GM12878 (cell line): ENCODE data around the gene CMTM1. TPM values are rescaled to one million over a fixed set of nuclear protein-coding genes. Genes with fewer than 3 reads are reported as not detected.

Source experiments
- CBX3 ChIP-seq: fragments of 200-600 bp; sonication (generic); IDR thresholded peaks from 2 replicates; pipeline ENCODE4 v1.6.1; 2016; ENCODE audit warnings: low read depth, borderline replicate concordance
- DPF2 ChIP-seq: fragments of 450-650 bp; IDR thresholded peaks from 2 replicates; pipeline ENCODE4 v1.6.1; 2017; ENCODE audit warnings: mild to moderate bottlenecking
- ETV6 ChIP-seq, 2 experiments: fragments of 450-650 bp in 1 of 2; IDR thresholded peaks in 1 of 2; conservative IDR thresholded peaks in 1 of 2; 2 replicates each; pipeline ENCODE4 v1.6.1; 2014; ENCODE audit warnings: antibody characterized with exemption in 1 of 2, borderline replicate concordance in 1 of 2, low read depth in 1 of 2, mild to moderate bottlenecking in 1 of 2, moderate library complexity in 1 of 2
- FOS ChIP-seq: IDR thresholded peaks from 3 replicates; pipeline ENCODE4 v1.6.1; 2011; ENCODE audit warnings: borderline replicate concordance; ENCODE audit not compliant: insufficient read length; ENCODE audit errors: extremely low read depth
- GABPA ChIP-seq: IDR thresholded peaks from 2 replicates; pipeline ENCODE4 v1.6.1; 2014; ENCODE audit warnings: antibody characterized with exemption, low read depth, mild to moderate bottlenecking, inconsistent platforms
- HDAC2 ChIP-seq: fragments of 200-600 bp; sonication (generic); IDR thresholded peaks from 2 replicates; pipeline ENCODE4 v1.6.1; 2017
- IKZF2 ChIP-seq, 2 experiments: fragments of 450-650 bp; IDR thresholded peaks; 2 replicates each; pipeline ENCODE4 v1.6.1; 2017; ENCODE audit warnings: mild to moderate bottlenecking in 2 of 2, moderate library complexity in 2 of 2
- KDM1A ChIP-seq: fragments of 200-600 bp; sonication (generic); IDR thresholded peaks from 2 replicates; pipeline ENCODE4 v1.6.1; 2016; ENCODE audit warnings: borderline replicate concordance
- MTA3 ChIP-seq: IDR thresholded peaks from 2 replicates; pipeline ENCODE4 v1.6.1; 2012; ENCODE audit warnings: low read length, inconsistent platforms, borderline replicate concordance
- NFYB ChIP-seq: IDR thresholded peaks from 2 replicates; pipeline ENCODE4 v1.6.1; 2011; ENCODE audit warnings: low read depth, mild to moderate bottlenecking, low read length, improper control_type of control experiment, moderate library complexity; ENCODE audit not compliant: insufficient read depth
- NRF1 ChIP-seq: conservative IDR thresholded peaks from 2 replicates; pipeline ENCODE4 v1.6.1; 2011; ENCODE audit warnings: mild to moderate bottlenecking, low read depth, low read length, improper control_type of control experiment
- PKNOX1 ChIP-seq: fragments of 450-650 bp; IDR thresholded peaks from 2 replicates; pipeline ENCODE4 v1.6.1; 2016; ENCODE audit warnings: mild to moderate bottlenecking
- POLR2AphosphoS5 ChIP-seq: IDR thresholded peaks from 2 replicates; pipeline ENCODE4 v1.6.1; 2011; ENCODE audit warnings: mild to moderate bottlenecking, low read length, inconsistent platforms
- RELA ChIP-seq: fragments of 450-650 bp; IDR thresholded peaks from 2 replicates; pipeline ENCODE4 v1.8.0; 2014; ENCODE audit warnings: borderline replicate concordance; ENCODE audit not compliant: partially characterized antibody
- SIX5 ChIP-seq: IDR thresholded peaks from 2 replicates; pipeline ENCODE4 v1.6.1; 2011; ENCODE audit warnings: mild to moderate bottlenecking, low read depth, low read length, moderate library complexity; ENCODE audit not compliant: severe bottlenecking
- SPI1 ChIP-seq: IDR thresholded peaks from 2 replicates; pipeline ENCODE4 v1.6.1; 2011; ENCODE audit warnings: low read depth, mild to moderate bottlenecking, low read length, moderate library complexity, borderline replicate concordance; ENCODE audit not compliant: insufficient read depth
- SREBF1 ChIP-seq: IDR thresholded peaks from 2 replicates; pipeline ENCODE4 v1.6.1; 2012; ENCODE audit warnings: mild to moderate bottlenecking, low read length
- SRF ChIP-seq, 2 experiments: IDR thresholded peaks; 2 replicates each; pipeline ENCODE4 v1.6.1; 2011; ENCODE audit warnings: low read depth in 2 of 2, low read length in 2 of 2, mild to moderate bottlenecking in 1 of 2, moderate library complexity in 1 of 2
- STAT3 ChIP-seq: IDR thresholded peaks from 2 replicates; pipeline ENCODE4 v1.6.1; 2011; ENCODE audit warnings: low read depth, low read length, improper control_type of control experiment
- SUPT20H ChIP-seq: IDR thresholded peaks from 2 replicates; pipeline ENCODE4 v1.6.1; 2011; ENCODE audit warnings: low read depth, mild to moderate bottlenecking, low read length, moderate library complexity, borderline replicate concordance; ENCODE audit not compliant: control insufficient read depth
- polyA plus RNA-seq, 11 experiments: library from polyadenylated mRNA; depleted of rRNA in 4 of 11; unstranded in 6 of 11; stranded (reverse) in 5 of 11; fragments of >200 nt; fragmentation: Nextera tagmentation in 4 of 11; fragmentation: Illumina TruSeq in 1 of 11; extraction: Ambion mirVana in 4 of 11; extraction: Trizol in 1 of 11; gene quantifications; 1 replicate in 1 of 11; 2 replicates in 10 of 11; pipeline versions ENCODE4 v1.2.1 to v1.2.3, GENCODE V29; 2011 to 2016; ENCODE audit warnings: inconsistent platforms in 2 of 11, missing spikeins in 2 of 11, low read depth in 1 of 11
- total RNA-seq, 4 experiments: library from RNA; depleted of rRNA in 3 of 4; stranded (reverse); fragments of >200 nt in 3 of 4; fragmentation: Illumina TruSeq in 1 of 4; extraction: Trizol in 1 of 4; gene quantifications; 2 replicates each; pipeline versions ENCODE4 v1.2.1 to v1.2.3, GENCODE V29; 2013 to 2021
- TF ChIP-seq, protein P1 (sequence below): IDR thresholded peaks from 2 replicates; pipeline ENCODE4 v1.6.1; 2012; ENCODE audit warnings: low read depth, low read length, improper control_type of control experiment
- TF ChIP-seq, protein P2 (sequence below): fragments of 450-650 bp; formaldehyde crosslinking; IDR thresholded peaks from 2 replicates; pipeline ENCODE4 v1.4.0; 2022; ENCODE audit warnings: mild to moderate bottlenecking, moderate library complexity
- TF ChIP-seq, protein P3 (sequence below): fragments of 450-650 bp; IDR thresholded peaks from 2 replicates; pipeline ENCODE4 v1.6.1; 2017; ENCODE audit warnings: borderline replicate concordance

The CMTM1 gene
- total and polyA plus RNA-seq, 10 of the 15 experiments (the other 5 are each of a cell fraction or from before 2014, with no cell fraction given): 0.09 to 3.0 (median 1.4) TPM; not detected in 2

DNA sequence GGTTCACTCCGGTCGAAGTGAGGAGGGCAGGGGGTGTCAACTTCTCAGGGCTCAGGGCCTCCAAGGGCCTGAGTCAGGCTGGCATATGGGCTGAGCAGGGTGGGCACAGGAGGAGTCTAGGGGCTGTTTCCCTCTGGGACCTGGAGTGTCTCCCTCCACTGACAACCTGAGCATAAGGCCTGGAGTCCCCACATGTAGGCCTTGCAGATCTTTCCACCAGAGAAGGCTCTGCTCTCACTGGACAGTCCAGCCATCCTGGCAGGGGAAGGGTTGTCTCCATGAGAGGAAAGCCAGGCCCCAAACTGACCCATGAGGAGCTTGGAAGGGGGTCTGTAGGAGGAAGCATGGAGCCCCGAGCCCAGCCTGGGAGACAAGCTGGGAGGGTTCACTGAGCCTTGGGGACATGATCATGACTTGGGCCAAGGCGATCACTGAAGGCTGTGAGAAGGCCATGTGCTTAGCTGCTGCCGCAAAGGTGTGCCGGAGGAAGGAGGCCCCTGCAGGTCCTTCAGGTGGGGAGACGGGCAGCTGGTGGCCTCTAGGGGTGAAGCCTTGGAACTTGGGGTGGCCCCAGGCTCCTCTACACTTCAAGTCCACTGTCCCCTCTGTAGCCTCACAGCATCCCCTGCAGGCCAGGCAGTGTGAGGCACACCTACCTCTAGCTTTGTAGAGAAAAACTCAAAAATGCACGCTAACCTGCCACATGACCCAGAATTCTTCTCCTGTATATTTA lies 22.9 kb downstream of the CMTM1 start (continued):
- TF ChIP-seq, protein P1, sequence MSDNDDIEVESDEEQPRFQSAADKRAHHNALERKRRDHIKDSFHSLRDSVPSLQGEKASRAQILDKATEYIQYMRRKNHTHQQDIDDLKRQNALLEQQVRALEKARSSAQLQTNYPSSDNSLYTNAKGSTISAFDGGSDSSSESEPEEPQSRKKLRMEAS: no peak
- TF ChIP-seq CBX3 (no peak), SIX5 (no peak), HDAC2 (no peak), RELA (no peak), ETV6 (conservative IDR thresholded peaks at IDR 0.05 in 1 of 2, IDR thresholded peaks at IDR 0.05 in 1 of 2; ENCODE audit: borderline replicate concordance in 1 of 2, low read depth in 1 of 2) (no peak), SUPT20H (no peak), KDM1A (no peak), STAT3 (no peak), GABPA (no peak), IKZF2 (IDR thresholded peaks at IDR 0.05) (no peak), PKNOX1 (no peak), SPI1 (no peak), SRF (IDR thresholded peaks at IDR 0.05; ENCODE audit: low read depth in 2 of 2, low read length in 2 of 2) (no peak), NFYB (no peak), POLR2AphosphoS5 (no peak), FOS (no peak), SREBF1 (no peak), MTA3 (no peak), DPF2 (no peak), NRF1 (no peak)
- TF ChIP-seq, protein P2, sequence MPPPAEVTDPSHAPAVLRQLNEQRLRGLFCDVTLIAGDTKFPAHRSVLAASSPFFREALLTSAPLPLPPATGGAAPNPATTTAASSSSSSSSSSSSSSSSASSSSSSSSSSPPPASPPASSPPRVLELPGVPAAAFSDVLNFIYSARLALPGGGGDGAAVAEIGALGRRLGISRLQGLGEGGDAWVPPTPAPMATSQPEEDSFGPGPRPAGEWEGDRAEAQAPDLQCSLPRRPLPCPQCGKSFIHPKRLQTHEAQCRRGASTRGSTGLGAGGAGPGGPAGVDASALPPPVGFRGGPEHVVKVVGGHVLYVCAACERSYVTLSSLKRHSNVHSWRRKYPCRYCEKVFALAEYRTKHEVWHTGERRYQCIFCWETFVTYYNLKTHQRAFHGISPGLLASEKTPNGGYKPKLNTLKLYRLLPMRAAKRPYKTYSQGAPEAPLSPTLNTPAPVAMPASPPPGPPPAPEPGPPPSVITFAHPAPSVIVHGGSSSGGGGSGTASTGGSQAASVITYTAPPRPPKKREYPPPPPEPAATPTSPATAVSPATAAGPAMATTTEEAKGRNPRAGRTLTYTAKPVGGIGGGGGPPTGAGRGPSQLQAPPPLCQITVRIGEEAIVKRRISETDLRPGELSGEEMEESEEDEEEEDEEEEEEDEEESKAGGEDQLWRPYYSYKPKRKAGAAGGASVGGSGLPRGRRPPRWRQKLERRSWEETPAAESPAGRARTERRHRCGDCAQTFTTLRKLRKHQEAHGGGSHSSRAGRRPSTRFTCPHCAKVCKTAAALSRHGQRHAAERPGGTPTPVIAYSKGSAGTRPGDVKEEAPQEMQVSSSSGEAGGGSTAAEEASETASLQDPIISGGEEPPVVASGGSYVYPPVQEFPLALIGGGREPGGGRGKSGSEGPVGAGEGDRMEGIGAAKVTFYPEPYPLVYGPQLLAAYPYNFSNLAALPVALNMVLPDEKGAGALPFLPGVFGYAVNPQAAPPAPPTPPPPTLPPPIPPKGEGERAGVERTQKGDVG (CRISPR knock-in tag): no peak
- TF ChIP-seq, protein P3, sequence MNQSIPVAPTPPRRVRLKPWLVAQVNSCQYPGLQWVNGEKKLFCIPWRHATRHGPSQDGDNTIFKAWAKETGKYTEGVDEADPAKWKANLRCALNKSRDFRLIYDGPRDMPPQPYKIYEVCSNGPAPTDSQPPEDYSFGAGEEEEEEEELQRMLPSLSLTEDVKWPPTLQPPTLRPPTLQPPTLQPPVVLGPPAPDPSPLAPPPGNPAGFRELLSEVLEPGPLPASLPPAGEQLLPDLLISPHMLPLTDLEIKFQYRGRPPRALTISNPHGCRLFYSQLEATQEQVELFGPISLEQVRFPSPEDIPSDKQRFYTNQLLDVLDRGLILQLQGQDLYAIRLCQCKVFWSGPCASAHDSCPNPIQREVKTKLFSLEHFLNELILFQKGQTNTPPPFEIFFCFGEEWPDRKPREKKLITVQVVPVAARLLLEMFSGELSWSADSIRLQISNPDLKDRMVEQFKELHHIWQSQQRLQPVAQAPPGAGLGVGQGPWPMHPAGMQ: no peak
